ENCODE measurements around the gene CAMTA1.

Gene CAMTA1

GRCh38 chr1:7555391-7556185, 770.3 kb downstream of the CAMTA1 start:
- no peak for DNase-seq

- DNase-seq = no peak
Measured at GRCh38 chr1:7557301-7557891, 772.1 kb downstream of the CAMTA1 start.

DNA sequence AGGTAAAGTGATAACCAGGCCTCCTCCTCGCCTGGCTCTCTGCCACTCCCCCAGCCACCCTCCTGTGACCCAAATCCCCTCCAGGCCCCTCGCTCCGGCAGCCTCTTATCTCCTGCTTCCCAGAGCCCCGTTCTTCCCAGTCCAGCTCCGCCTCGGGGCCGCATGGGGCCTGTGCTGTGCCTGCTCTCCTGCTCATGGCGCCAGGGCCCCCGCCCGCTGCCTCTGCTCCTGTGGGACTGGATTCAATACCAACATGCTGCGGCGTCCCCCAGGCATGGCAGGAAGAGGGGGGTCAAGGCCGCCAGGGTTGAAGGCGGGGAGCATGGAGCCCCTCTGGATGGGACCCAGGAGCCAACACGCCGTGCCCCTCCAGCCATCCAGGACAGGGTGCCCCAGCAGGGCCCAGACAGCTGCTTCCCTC, 772.8 kb downstream of the CAMTA1 start:
- no peak for DNase-seq

GRCh38 chr1:7558481-7558880, 773.2 kb downstream of the CAMTA1 start:
- no peak for DNase-seq

- no peak for DNase-seq
Measured at GRCh38 chr1:7558921-7559869, 773.9 kb downstream of the CAMTA1 start.

DNA sequence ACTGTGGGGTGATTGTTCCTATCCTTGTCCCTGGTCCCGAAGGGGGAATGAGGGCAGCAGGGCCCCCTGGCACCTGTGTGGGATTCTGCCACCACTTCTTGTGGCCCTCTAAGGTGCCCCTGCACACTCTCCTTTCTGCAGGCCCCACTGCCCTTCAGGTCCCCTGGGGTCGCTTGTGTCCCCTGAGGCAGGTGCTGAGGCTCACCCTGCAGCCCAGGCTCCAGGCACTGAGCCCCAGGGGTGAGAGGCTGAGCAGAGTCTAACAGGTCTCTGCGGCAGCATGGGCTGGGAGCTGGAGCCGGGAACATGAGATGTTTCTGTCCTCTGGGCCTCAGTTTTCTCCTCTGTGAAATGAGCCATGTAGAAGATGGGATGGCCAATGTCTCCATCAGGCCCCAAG, 774.9 kb downstream of the CAMTA1 start:
- no peak for DNase-seq

DNA sequence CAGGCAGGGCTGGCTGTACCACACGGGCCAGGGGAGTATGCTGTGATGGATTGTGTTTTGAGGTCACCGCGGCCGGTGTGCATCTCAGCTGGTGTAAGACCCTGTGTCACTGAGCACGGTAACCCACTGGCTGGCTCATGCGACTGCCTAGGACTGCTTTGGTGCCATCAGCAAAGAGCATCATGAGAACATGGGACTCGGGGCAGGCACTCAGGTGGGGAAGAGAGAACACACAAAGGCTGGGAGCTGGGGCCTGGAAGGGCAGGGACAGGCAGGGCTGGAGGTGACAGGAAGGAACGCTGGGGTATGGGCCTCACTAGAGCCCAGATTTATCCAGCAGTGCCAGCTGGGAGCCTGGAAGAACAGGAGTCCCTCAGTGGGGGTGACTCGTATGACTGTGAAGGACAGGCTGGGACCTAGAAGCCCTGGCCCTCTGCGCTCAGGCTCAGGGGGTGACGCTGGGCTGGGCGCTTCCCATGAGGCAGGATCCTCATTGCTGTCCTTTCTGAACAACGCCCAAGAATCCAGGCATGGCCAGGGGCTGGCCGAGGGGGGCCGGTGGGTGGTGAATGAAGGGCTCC, 775.4 kb downstream of the CAMTA1 start:
- no peak for DNase-seq

- DNase-seq = no peak
Measured at GRCh38 chr1:7561331-7561921, 776.2 kb downstream of the CAMTA1 start.

DNA sequence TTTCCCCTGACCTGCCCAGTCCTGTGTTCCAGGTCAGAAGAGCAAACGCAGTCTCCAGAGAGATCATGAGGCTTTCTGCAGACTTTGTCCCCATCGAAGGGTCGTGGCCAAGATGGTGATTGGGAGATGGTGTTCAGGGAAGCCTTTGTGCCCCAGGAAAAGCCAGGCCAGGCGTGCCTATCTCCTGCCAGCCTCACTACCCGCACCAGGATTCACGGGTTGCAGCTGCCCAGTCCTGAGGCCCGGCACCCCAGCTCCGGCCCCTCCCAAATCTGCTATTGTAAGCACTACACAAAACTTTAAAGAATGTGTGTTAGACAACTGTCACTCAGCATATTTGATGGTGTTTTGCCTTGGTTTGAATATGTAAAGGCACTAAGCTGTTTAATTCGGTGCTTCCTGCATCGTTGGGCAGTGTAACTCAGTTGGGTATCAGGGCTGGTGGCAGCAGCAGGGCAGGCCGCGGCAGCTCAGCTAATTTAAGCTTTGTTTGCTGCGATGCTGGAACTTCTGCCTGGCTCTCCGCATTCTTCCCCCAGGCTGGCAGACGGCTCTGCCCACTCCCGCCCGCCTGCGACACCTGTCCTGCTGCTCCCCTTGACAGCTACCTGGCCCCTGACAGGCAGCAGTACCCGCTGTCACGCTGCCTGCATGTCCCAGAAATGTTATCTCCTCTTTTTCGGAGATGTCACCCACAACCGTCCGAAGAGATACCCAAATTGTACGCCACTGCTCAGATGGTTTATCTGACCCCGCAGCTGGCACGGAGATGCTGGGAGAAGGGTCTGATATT, 776.9 kb downstream of the CAMTA1 start:
- no peak for DNase-seq

- DNase-seq = no peak
Measured at GRCh38 chr1:7562729-7563605, 777.7 kb downstream of the CAMTA1 start.

DNA sequence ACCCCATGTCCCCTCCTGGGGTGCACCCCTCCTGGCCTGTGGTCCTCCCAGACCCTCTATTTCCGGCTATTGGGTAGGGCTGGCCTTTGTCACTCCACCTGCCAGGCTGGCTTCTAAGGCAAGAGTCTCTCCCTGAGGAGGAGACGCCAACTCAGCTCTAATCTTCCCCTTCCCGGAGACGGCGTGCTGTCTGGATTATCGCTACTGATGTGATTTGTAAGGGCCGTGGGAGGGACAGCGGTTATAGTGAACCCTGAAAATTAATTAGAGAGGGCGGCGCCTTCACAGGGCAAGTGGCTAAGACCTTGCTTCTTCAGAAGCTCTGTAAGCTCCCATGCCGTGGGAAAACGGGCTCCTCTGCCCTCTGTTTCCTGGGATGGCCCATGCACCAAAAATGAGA, 778.9 kb downstream of the CAMTA1 start:
- DNase-seq = no peak

DNA sequence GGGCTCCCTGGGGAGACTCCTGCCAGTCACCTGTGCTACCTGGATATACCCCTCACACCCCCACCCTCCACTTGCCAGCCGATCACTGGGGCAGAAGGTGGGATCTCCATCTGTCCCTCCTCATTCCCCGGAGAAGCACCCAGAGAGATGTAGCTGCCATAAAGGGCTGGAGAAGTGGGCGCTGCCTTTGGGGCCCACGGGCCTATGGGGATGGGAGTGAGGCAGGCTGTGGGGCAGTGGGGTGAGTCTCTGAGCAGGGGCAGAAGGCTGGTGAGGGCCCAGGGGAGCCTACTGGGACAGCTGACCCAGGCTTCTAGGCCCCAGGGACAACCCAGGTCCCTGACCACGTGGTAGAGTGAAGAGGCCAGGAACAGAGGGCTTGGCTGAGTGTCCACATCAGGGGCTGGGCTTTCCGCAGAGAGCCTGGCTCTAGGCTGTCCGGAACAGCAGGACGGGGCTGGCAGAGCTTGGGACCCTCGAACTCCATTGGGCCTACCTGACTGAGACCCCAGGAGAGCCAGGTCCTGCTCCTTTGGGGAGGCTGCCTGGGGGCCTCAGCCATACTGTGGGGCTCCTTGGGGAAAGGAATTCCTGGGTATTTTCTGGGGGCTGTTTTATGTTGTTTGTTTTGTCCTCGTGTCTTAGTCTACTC, 780.0 kb downstream of the CAMTA1 start:
- DNase-seq = no peak

DNA sequence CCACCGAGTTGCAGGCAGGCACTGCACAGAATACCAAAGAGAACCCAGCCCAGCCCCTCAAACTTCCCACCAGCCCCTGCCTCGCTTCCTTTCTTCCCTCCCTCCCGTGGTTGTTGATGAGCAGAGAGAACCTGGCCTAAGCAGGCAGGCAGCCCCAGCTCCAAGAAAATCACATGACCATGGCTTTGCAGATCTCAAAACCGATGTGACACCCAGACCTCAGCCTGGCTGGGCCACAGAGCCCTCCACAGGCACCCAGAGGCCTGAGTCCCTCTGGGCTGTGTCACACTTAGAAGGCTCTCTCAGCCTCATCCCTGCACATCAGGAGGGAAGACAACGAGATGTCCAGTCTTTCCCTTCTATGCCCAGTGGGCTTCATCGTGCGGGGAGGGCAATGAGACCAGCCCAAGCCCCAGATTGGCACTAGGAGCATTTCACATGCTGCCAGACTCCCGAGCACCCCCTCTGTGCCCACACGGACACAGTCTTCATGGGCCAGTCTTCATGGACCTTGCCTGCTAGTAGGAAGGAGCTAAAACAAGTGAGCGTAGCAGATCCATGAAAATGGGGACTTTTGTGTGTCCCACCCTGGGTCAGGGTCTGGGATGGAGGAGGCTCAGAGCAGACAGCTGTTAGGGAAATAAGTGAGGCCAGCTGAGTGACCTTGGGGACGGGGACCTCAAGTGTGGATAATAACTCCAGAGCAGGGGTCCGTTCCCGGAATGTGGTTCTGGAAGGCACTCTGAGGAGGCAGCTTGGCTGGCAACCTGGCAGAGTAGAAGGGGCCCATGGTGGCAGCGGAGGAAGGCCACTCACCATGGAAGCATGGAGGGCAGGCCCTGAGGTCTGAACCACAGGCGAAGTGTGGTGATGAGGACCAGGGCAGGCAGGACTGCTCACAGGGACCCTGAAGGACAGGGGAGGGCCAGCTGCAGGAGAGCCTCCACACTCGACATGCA, 781.4 kb downstream of the CAMTA1 start:
- no peak for DNase-seq

DNA sequence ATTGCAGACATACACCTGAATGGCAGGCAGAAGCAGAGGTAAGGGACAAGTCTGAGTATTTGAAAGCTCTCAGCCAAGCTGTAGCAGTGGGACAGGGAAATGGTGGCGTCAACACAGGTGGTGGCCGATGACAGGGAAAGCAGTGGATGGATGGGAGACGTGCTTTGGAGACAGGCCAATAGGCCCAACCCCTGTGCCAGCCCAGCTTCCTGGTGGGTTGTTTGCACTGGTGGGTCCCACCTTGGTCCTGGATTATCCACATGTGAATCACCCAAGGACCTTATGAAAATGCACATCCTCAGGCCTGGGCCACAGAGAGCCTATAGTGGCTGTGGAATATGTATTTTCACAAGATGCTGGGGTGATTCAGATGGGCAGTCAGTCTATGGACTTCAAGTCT, 782.1 kb downstream of the CAMTA1 start:
- no peak for DNase-seq

DNA sequence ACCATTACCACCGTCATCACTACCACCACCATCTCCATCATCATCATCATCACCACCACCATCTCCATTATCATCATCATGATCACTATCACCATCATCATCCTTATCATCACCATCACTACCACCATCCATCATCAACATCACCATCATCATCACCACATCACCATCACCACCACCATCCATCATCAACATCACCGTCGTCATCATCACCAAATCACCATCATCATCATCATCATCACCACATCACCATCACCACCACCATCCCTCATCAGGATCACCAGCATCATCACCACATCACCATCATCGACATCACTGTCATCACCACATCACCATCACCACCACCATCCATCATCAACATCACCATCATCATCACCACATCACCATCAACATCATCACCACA, 782.8 kb downstream of the CAMTA1 start:
- DNase-seq = no peak

- no peak for DNase-seq
Measured at GRCh38 chr1:7568901-7569524, 783.8 kb downstream of the CAMTA1 start.

- no peak for DNase-seq
Measured at GRCh38 chr1:7570311-7570710, 785.1 kb downstream of the CAMTA1 start.

- no peak for DNase-seq
Measured at GRCh38 chr1:7572654-7573152, 787.4 kb downstream of the CAMTA1 start.

Data from EL (cell line).